GM21515 (cell line): Measurements from ENCODE around the gene HSD17B3.
"Not testable (repeated sequence)": the region's sequence is repeated elsewhere in the genome, so short reads cannot be mapped to it uniquely, and the experiment has no call there.

ENCODE experiments used
- ATAC-seq: cut with Tn5 transposase; IDR thresholded peaks from one replicate; pipeline ENCODE4 v1.9.1; 2021; ENCODE audit not compliant: unreplicated experiment

HSD17B3 gene

DNA sequence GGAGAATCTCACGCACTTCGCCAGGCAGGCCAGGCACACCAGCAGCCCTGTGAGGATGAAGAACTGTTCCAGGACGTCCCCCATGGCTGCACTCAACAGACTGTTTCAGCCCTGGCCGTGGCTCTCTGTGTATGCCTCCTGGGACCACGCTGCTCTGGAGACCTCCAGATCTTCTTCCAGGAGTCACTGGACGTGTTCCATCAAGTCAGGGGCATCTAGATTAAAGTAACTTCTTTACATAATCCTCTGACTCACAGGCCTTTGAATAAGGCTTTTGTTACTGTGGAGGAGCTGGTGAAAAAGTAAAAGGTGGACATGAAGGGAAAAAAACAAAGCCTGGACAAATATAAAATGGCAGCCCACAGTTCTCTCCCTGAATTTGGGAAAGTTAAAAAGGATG lies at the start of gene HSD17B3:
TSS of gene HSD17B3 (minus strand) at position 156 of the 400 bp plus-strand sequence. CDS start at position 84, 72 bp downstream.
- no peak for ATAC-seq

DNA sequence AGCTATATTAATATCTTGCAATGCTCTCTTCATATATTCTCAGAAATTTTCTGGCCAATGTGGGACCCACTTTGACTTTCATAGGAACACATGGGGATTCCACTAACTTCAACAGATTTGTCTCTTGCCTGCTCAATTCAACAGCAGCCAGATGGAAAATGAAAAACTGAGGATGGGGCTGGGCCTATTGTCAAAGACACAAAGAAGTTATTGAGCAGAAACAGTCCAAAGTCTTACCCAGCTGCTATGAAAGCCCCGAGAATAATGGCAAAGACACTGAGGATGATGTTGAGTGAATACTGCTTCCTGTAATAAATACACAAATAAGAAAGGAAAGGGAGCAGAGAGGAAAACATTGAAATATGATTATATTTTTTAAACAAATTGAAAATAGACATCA lies 48.9 kb upstream of the HSD17B3 start:
- no peak for ATAC-seq

DNA sequence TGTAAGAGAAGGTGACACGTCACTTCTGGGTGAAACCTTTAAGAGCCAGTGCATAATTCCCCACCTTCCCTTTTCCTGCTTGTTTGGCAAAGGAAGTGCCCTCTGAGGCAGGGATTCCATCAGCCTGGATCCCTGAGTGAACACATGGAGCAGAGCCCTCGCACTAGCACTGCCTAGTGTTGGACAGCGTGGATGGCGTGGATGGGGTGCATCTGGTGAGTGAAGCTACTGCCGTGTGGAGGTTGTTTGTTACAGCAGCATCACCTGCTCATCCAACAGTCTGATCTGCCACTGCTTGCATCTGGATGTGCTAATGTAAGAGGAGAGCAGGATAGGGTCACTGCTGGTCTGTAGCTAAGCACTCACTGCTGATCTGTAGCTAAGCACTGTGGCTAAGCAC lies 46.3 kb upstream of the HSD17B3 start:
- ATAC-seq: no peak

DNA sequence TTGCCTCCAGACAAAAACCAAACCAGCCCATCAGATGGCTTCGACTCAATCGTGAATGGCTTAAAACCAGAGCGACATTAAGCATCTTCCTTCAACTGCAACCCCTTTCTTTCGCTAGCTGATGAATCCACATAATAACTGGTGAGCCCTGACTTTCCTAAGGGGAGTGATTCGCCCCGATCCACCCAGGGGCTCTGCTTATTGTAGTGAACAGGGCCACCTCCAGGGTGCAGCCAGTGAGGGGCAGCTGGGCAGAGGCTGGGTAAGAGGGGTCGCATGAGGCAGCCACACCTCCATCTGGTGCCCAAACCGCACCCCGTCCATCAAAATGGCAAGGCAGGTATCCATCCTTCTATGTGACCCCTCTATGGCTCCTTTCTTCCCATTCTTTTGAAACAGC lies 43.6 kb upstream of the HSD17B3 start:
- ATAC-seq: no peak

DNA sequence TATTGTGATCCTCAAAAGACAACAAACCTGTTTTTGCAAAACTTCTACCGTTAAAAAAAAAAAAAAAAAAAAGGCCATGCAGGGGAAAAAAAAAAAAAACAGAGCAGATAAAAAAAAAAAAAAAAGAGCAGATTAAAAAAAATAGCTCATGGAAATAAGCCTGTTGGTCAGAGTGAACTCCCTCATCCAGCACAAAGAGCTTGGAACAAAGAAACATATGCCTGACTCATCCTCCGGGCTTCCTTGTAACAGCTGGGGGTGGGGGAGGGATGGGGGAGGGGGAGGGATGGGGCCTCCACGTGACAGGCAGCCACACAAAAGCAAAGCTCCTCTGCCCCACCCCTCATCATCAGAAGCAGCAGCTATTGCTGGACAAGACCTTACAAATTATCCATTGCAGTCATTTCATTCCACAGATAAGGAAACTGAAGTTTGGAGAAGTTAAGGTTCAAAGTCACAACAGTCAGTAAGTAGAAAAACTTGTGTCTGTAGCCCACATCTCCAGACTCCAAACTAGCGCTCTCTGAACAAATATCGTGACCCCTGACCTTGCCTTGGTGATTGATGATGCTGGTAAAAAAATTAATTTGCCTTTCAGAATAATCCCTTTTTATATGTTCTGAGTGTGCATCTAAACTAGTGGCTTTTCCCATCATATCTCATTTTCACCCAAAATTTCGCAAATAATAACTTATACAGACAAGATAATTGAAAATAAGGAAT lies 42.6 kb upstream of the HSD17B3 start:
- no peak for ATAC-seq

DNA sequence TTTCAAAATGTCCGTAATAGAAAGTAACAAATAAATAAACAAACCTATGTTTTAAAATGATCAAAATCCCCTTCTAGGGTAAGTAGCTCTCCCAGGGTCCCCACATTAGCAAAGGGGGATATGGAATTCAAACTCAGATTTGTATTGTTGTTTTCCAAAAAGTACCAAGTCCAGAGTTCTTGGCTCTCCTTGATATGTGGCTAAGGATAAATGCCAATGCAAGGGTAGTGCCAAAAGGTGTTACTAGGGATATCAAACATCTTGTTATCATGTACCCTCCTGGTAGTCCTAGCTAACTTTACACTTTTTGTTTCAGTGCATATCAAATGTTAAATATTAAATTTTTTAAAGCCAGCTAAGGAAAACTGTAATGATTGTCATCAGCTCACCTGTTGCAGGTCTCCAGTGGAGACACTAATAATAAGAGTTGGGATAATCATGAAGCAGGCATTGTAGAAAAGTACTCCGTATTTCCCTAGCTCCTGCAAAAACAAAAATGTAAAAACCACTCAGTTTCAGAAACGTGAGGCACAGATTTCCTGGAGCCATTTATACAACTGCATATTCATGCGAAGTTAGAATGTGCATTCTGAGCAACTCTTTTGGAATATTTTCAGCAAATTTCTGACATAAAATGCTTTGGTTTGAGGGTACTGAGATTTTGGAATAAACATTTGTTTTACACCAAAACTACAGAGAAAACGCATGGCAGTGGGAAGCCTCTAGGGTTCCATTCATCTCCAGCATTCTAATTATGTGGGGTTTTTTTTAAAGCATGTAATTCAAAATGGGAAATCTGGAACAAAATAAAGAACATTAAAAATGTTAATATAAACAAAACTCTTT lies 41.8 kb upstream of the HSD17B3 start:
- no peak for ATAC-seq

DNA sequence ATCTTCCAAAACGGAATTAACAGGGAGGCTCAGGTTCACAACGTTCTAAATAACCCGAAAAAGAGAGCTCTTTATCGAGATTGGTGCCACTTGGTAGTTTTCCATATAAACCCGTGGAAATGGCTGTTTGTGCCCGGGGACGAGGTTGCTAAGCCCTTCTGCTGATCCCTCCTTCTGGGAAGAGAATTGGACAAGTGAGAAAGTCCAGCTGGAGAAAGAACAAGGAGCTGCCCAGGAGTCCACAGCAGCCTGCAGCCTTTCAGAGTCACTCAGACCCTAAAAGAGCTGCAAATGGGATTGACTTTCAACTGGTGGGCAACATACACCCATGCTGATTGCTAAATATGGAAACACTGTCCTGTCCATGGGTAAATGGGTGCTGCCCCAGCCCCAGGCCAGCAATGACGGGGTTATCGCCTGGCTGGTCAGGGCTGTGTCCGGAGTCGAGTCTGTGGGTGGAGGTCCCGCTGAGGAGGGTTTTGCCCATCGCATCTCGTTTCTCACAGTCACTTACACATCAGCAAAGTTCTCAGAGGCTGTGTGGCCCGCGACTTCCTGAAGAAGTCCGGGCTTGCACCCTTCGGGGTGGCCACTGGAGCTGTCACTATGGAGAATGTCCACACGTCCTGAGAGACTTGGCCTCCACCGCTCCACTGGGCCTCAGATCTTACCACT lies 40.7 kb upstream of the HSD17B3 start:
- ATAC-seq: no peak

DNA sequence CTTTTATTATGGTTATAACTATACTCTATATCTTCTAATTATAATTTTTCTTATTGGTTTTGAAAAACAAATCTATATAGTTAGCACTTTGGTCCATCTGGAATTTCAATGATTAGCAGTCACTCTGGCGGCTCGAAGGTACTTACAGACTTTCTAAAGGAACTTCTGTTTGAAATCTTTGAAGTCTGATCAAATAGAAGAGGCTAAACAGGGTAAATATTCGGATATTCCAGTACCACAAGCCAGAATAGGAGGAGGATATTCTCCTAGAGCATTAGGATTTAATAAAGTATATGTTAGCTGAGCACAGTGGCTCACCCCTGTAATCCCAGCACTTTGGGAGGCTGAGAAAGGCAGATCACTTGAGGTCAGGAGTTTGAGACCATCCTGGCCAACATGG lies 38.7 kb upstream of the HSD17B3 start:
- no peak for ATAC-seq

DNA sequence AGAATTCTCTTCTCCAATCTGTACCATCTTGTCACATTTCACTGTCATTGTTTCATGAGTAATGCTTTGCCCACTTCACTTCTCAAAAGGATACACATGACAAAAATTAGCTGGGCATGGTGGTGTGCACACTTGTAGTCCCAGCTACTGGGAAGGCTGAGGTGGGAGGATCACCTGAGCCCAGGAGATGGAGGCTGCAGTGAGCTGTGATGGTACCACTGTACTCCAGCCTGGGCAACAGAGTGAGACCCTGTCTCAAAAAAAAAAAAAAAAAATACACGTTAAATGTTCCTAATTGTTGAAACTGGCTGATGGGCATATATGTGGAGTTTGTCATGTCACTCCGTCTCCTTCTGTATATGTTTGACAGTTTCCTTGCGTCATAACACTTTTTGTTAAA lies 36.3 kb upstream of the HSD17B3 start:
- no peak for ATAC-seq

DNA sequence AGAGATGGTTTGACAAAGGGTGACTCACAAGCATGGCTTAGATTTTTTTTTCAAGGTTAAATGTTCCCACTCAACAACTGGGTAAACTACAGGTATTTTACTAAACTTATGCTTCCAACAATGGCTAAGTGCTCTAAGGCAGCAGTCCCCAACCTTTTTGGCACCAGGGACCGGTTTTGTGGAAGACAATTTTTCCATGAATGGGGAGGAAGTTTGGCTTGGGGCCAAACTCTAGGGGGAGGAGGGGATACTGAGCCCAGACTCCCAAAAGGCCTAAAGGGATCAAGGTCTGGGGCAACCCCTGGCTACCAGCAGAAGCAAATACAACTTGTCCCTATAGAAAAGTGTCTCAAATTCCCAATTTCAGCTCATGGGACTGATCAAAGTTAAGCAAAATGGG lies 32.0 kb upstream of the HSD17B3 start:
- no peak for ATAC-seq

DNA sequence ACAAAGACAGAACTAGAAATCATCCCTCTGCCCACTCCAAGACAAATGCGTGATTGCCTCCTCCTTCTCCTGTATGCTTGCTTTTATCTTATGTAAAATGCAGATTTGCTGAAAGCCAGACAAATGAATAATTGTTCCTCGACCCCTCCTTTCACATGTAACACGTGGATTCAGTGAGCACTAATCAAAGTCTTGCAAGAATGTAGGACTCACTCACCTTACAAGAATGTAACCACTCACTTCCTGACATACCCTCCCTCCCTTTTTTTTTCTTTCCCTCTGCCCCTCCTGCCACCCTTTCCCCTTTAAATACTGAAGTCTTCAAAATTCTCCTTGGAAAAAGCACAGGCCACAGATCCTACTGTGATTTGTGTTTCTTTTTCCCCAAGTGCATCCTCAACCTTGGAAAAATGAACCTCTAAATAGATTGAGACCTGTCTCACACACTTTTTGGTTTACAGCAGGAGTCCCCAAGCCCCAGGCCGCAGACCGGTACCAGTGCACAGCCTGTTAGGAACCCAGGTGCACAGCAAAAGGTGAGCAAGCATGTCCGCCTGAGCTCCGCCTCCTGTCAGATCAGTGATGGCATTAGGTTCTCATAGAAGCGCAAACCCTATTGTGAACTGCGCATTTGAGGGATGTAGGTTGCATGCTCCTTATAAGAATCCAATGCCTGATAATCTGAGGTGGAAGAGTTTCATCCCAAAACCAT lies 29.4 kb upstream of the HSD17B3 start:
- no peak for ATAC-seq

DNA sequence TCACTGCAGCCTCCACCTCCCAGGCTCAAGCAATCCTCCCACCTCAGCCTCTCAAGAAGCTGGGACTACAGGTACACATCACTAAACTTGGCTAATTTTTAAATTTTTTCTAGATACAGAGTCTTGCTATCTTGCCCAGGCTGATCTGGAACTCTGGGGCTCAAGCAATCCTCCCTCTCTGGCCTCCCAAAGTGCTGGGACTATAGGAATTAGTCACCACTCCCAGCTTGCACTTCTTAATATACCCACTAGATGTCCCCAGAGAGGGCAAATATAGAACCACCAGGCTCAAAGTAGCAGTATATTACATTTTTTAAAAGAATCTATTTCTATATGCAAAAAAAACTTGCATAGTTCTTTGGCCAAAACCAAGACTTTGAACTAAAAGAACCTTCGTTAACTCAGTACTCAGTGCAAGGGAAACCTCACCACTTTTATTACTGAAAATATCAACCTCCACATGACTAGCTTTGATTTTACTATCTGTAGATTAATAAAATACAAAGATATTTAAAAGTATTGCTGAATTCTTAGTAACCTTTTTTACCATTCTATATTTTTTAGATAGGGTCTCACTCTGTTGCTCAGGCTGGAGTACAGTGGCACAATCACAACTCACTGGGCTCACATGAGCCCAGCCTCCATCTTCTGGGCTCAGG lies 25.8 kb upstream of the HSD17B3 start:
- ATAC-seq: no peak

DNA sequence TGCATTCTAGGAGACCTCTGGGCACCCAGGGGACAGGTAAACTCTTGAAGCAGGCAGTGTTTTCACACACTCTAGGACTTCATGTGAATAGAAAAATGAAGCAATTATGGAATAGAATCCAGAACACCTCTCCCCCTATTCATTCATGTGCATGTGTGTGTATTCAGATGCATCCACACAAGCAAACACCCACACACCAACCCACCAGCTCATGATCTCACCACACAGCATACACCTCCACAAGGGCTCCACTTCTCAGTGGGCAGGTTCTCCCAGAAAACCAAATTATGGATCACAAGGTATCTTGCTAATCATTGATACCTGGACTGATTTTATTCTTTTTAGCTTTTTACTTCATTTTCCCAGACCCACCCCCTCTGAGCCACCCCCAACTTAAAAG lies 21.2 kb upstream of the HSD17B3 start:
- no peak for ATAC-seq

DNA sequence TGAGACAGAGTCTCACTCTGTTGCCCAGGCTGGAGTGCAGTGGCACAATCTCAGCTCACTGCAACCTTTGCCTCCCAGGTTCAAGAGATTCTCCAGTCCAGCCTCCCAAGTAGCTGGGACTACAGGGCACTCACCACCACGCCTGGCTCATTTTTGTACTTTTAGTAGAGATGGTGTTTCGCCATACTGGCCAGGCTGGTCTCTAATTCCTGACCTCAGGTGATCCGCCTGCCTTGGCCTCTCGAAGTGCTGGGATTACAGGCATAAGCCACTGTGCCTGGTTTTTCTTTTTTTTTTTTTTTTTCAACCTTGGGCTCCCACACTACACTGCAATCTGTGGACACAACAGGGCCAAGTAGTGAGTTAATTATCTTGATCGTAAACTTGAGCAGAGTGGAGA lies 20.8 kb upstream of the HSD17B3 start:
- ATAC-seq: not testable (repeated sequence)

DNA sequence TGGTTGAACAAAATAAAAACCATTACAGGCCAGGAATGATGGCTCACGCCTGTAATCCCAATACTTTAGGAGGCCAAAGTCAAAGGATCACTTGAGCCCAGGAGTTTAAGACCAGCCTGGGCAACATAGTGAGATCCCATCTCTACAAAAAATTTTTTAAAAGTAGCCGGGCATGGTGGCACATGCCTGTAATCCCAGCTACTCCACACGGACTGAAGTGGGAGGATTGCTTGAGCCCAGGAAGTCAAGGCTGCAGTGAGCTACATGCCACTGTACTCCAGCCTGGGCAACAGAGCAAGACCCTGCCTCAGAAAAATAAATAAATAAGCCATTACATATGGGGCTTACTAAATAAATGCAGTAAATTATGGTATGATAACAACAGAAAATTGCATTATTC lies 20.2 kb upstream of the HSD17B3 start:
- not testable (repeated sequence) for ATAC-seq

DNA sequence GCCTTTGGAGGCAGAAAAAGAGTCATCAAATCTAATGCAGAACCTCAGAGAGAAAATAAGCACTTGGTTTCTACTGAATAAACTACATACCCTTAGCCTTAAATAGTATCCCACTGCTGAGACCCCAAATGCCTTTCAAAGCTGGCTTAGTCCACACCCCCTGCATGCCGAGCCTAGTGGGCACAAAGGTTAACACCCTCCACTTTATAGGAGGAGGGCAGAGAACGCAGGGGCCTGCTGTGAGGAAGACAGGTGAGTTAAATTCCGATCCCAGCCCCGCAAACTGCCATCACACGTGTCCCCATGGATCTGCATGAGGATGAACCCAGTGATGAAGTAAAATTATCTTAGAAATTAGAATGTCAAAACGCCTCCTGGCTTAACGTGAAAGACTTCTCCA lies 19.5 kb upstream of the HSD17B3 start:
- no peak for ATAC-seq

DNA sequence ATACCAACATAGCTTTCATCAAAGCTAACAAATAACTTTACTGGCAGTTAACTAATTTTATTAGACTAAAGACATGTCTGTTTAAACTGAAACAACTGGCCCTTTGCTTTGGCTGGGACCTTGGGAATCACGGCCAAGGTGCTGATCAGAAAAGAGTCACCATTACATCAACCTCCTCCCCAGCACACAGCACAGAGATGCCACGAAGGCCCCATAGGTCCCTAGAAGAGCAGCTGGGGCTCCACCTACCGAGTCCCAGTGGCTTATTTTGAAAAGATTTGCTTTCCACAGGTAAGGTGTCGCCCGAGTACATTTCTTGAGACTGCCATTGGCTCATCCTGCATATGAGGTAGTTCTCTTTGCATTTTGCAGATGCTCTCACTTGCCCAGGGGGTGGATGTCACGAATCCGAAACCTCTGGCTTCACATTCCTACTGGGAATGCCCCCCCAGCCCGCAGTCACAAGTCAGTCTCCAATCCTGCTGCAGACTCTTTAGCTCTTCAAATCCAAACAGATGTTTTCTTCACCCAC lies 18.8 kb upstream of the HSD17B3 start:
- no peak for ATAC-seq

DNA sequence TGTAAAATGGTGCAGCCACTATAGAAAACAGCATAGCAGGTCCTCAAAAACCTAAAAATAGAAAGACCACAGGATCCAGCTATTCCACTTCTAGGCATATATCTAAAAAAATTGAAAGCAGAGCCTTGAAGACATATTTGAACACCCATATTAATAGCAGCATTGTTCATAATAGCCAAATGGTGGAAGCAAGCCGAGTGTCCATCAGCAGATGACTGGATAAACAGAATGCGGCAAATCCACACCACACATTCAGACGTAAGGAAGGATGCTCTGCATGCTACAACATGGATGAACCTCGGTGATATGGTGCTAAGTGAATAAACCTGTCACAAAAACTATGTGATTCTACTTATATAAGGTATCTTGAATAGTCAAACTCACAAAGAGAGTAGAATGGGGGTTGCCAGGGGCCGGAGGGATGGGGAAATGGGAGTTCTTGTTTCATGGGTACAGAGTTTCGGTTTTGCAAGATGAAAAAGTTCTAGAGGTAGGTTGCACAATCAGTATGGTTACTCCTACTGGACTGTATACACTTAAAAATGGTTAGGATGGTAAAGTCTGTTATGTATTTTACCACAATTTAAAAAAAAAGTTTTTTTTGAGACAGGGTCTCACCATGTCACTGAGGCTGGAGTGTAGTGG lies 17.1 kb upstream of the HSD17B3 start:
- no peak for ATAC-seq

DNA sequence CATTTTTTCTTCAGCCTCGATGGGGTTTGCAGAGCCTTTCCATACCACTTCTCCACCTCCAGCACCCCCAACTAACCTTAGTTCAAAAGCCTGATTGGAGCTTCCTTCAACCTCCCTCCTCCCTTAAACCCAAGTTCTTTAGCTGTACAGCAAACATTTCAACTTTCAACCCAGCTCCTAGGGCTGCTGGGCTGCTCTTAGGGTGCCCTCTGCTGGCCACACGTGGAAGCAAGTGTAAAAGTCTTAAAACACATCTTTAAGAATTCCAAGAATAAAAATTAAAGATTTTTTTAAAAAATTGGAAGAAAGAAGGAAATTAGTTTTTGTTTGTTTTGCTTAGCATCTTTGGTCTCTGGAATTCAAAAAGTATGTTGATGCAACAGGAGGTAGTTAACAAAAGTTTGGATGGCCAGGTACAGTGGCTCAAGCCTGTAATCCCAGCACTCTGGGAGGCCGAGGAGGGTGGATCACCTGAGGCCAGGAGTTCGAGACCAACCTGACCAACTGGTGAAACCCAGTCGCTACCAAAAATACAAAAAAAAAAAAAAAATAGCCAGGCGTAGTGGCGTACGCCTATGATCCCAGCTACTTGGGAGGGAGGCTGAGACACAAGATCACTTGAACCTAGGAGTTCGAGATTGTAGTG lies 15.5 kb upstream of the HSD17B3 start:
- no peak for ATAC-seq
